SK-N-MC (cell line): ENCODE results near the gene ABCA8.
"Not testable (repeated sequence)": the region's sequence is repeated elsewhere in the genome, so short reads cannot be mapped to it uniquely, and the experiment has no call there.

Experiments used
- DNase-seq: peaks from one replicate; pipeline ENCODE4 v3.0.0-alpha.2; 2011; ENCODE audit warnings: low read depth, low spot score
- H3K27ac ChIP-seq: fragments of 200-600 bp; sonication (generic); 2 replicates; pipeline ENCODE4 v1.5.1; 2016; ENCODE audit warnings: mixed run types
- H3K36me3 ChIP-seq: fragments of 200-600 bp; sonication (generic); 2 replicates; pipeline ENCODE4 v1.6.1; 2017; ENCODE audit warnings: antibody characterized with exemption, low read length, mixed read lengths; ENCODE audit not compliant: insufficient read depth
- H3K4me3 ChIP-seq: fragments of 200-600 bp; sonication (generic); 2 replicates; pipeline ENCODE4 v1.5.1; 2016
- H3K9ac ChIP-seq: fragments of 200-600 bp; sonication (generic); 2 replicates; pipeline ENCODE4 v1.8.0; 2017; ENCODE audit warnings: mixed run types, mixed read lengths; ENCODE audit not compliant: insufficient read length
- H3K9me3 ChIP-seq: fragments of 200-600 bp; sonication (generic); 2 replicates; pipeline ENCODE4 v1.6.1; 2017; ENCODE audit warnings: low read depth, mild to moderate bottlenecking, antibody characterized with exemption, low read length, moderate library complexity, mixed read lengths
- EZH2 ChIP-seq: fragments of 200-600 bp; sonication (generic); IDR thresholded peaks from one replicate; pipeline ENCODE4 v1.6.1; 2017; ENCODE audit warnings: antibody characterized with exemption
- FOXP2 ChIP-seq: optimal IDR thresholded peaks from 2 replicates; pipeline ENCODE3; 2011; ENCODE audit warnings: mild to moderate bottlenecking, moderate library complexity; ENCODE audit not compliant: insufficient read depth; ENCODE audit errors: extremely low read length, control extremely low read depth
- POLR2AphosphoS5 ChIP-seq: IDR thresholded peaks from 2 replicates; pipeline ENCODE4 v1.6.1; 2012; ENCODE audit warnings: mild to moderate bottlenecking, low read depth, low read length, borderline replicate concordance

The ABCA8 gene

GRCh38 chr17:68831170-68831569 lies 124.0 kb downstream of the ABCA8 start:
- TF ChIP-seq EZH2 (no peak), FOXP2 (no peak), POLR2AphosphoS5 (no peak)
- DNase-seq = no peak
- Histone ChIP-seq H3K4me3 (no peak overlapping the region), H3K36me3 (no peaks in the 10 kb centered on the region), H3K9ac (no peak overlapping the region), H3K9me3 (no peaks in the 10 kb centered on the region), H3K27ac (no peak overlapping the region; the same call in 1 of the 2 replicates)

DNA sequence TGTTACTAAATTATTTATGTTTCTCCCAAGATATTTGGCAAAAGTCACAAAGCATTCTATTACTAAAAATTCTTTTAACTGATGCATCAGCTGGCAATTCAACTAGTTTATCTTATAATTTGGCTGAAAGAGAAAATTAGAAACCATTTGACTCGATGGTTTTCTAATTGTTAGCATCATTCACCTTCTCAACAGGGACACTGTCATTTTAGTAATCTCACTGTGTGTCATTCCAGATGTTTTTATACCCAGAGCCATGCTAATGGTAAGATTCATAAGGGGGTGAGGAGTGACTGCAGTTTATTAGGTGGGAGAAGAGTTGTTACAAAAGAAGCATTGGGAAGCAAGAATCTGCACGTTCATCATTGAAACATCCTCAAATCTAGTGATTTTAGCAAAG lies 124.9 kb downstream of the ABCA8 start:
- Histone ChIP-seq H3K27ac (no peak overlapping the region), H3K4me3 (no peak overlapping the region), H3K36me3 (no peaks in the 10 kb centered on the region), H3K9me3 (no peaks in the 10 kb centered on the region), H3K9ac (no peak overlapping the region)
- DNase-seq = no peak
- TF ChIP-seq EZH2 (no peak), POLR2AphosphoS5 (no peak), FOXP2 (no peak)

GRCh38 chr17:68829211-68829610 lies 126.0 kb downstream of the ABCA8 start:
- no peak overlapping the region for H3K4me3 ChIP-seq
- DNase-seq = no peak
- no peak overlapping the region for H3K9ac ChIP-seq
- no peaks in the 10 kb centered on the region for H3K9me3 ChIP-seq
- TF ChIP-seq FOXP2 (no peak), EZH2 (no peak), POLR2AphosphoS5 (no peak)
- no peaks in the 10 kb centered on the region for H3K36me3 ChIP-seq
- H3K27ac ChIP-seq = no peak overlapping the region

- TF ChIP-seq FOXP2 = no peak
- no peak for TF ChIP-seq EZH2
- TF ChIP-seq POLR2AphosphoS5 = no peak
- DNase-seq = no peak
- Histone ChIP-seq H3K27ac (no peak overlapping the region), H3K9me3 (no peaks in the 10 kb centered on the region), H3K36me3 (no peaks in the 10 kb centered on the region), H3K4me3 (no peak overlapping the region), H3K9ac (no peak overlapping the region)
Measured at GRCh38 chr17:68824707-68825106, 130.5 kb downstream of the ABCA8 start.

DNA sequence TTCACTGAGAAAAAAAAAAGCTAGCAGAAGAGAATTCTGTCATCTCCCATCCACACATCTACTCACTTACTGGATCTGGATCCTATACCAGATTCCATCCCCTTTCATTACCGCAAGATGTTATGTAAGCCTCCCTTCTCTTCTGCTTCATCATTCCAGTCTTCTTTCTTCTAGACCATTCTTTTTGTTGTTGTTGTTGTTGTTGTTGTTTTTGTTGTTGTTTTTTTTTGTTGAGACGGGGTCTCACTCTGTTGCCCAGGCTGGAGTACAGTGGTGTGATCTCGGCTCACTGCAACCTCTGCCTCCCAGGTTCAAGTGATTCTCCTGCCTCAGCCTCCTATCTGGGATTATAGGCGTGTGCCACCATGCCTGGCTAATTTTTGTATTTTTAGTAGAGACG lies 131.0 kb downstream of the ABCA8 start:
- not testable (repeated sequence) for H3K4me3 ChIP-seq, H3K9me3 ChIP-seq, H3K9ac ChIP-seq, DNase-seq, H3K27ac ChIP-seq, H3K36me3 ChIP-seq

DNA sequence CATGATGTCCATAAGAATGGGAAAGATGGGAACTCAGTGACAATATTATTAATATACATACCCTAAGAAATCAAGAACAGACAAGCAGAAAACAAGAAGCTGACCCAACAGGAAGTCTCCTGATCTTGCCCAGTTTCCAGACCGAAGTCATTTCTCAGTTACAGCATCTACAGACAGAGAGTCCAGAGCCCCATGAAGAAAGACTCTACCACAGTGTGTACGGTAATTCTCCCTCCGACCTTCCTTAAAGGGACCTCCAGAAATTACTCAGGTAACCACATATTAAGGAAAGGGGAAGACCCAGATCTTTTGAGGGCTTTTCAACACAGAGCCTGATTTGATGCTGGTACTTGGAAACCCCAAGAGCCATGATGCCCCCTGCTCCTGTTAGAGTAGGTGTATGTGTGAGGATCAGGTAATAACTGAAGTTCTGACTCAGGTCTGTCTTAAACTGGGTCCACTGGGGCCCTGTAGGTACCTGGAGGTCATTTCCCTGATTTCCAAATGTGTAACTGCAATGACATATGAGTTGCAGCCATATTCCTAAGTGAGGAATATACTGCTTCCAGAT lies 132.4 kb downstream of the ABCA8 start:
- Histone ChIP-seq H3K36me3 (no peaks in the 10 kb centered on the region), H3K9ac (no peak overlapping the region), H3K27ac (no peak overlapping the region), H3K4me3 (no peak overlapping the region), H3K9me3 (no peaks in the 10 kb centered on the region)
- DNase-seq = no peak
- TF ChIP-seq FOXP2 (no peak), EZH2 (no peak), POLR2AphosphoS5 (no peak)

GRCh38 chr17:68821860-68822696 lies 133.1 kb downstream of the ABCA8 start:
- Histone ChIP-seq H3K4me3 (no peak overlapping the region), H3K9ac (no peak overlapping the region), H3K9me3 (no peaks in the 10 kb centered on the region), H3K36me3 (no peaks in the 10 kb centered on the region), H3K27ac (no peak overlapping the region)
- DNase-seq = no peak
- TF ChIP-seq FOXP2 (no peak), EZH2 (no peak), POLR2AphosphoS5 (no peak)

DNA sequence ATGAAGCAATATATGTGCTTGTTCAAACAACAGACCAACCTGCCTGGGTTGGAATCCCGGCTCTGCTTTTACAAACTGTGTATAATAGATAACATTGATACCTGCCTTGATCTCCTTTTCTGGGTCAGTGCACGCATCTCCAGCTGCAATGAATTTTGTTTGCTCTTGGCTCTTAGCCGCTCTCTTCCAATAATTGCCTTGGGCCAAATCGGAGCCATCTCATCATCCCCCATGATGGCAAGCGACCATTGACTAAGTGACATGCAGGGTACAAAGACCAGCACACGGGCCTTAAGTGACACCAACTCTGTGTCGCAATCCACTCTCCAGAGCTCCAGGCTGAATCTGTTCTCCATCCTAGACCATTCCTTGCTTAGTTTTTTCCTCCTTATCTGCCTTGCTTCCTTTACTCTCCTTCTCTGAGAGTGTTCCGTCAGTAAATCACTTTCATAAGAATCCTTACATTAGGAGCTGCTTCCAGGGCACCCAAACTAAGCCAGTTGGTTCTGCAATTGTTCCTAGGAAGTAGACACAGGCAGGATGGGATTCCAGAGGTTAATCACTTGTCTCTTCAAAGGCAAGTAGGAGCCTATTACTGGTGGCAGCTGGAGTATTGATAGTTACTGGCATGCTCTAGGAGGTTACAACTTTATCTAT lies 134.2 kb downstream of the ABCA8 start:
- no peak for TF ChIP-seq POLR2AphosphoS5
- no peak for TF ChIP-seq EZH2
- no peak for TF ChIP-seq FOXP2
- Histone ChIP-seq H3K36me3 (no peaks in the 10 kb centered on the region), H3K9ac (no peak overlapping the region), H3K9me3 (no peaks in the 10 kb centered on the region), H3K4me3 (no peak overlapping the region), H3K27ac (no peak overlapping the region)
- no peak for DNase-seq

DNA sequence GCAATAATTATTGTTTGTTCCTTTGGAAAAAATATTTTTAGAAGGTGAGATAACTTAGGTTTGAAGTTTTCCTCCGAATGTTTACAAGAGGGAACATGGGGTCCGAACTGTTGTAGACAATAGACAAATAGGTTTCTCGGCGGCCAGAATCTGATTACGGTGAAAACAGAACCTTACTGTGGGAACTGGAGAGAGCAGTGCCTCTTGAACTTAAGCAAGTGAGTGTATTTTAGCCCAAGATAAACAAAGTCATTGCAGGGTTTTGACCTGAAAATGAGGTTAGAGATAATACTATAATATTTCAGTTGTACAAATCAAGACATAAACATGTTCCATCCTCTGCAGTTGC lies 134.7 kb downstream of the ABCA8 start:
- Histone ChIP-seq H3K9ac (no peak overlapping the region), H3K27ac (no peak overlapping the region), H3K4me3 (no peak overlapping the region), H3K9me3 (no peaks in the 10 kb centered on the region), H3K36me3 (no peaks in the 10 kb centered on the region)
- DNase-seq = no peak
- TF ChIP-seq FOXP2 = no peak
